Liver (tissue), 9 donors: ENCODE measurements around the gene RBM22. TPM values are rescaled to one million over a fixed set of nuclear protein-coding genes. Genes with fewer than 3 reads are reported as not detected.

Experiments used
- DNase-seq: peaks from one replicate; pipeline ENCODE4 v3.0.0-alpha.2; 2017; ENCODE audit warnings: low spot score
- H3K27ac ChIP-seq, 2 donors: one replicate each; pipeline ENCODE4 v1.7.0; 2013; ENCODE audit warnings: inconsistent platforms in 2 of 2, low read length in 2 of 2, control low read depth in 1 of 2, low read depth in 1 of 2, mild to moderate bottlenecking in 1 of 2
- H3K27me3 ChIP-seq, 4 donors: one replicate each; pipeline versions ENCODE4 v1.6.1 to v1.7.0; 2013; ENCODE audit warnings: low read length in 3 of 4, inconsistent platforms in 1 of 4, mild to moderate bottlenecking in 1 of 4, moderate library complexity in 1 of 4; ENCODE audit not compliant: control insufficient read depth in 4 of 4, insufficient read depth in 4 of 4
- H3K36me3 ChIP-seq, 4 donors: one replicate each; pipeline versions ENCODE4 v1.6.1 to v1.7.0; 2013; ENCODE audit warnings: low read length in 3 of 4, mild to moderate bottlenecking in 3 of 4, low read depth in 1 of 4, moderate library complexity in 1 of 4; ENCODE audit not compliant: control insufficient read depth in 4 of 4, insufficient read depth in 3 of 4
- H3K4me1 ChIP-seq, 4 donors: one replicate each; pipeline versions ENCODE4 v1.6.1 to v1.7.0; 2013; ENCODE audit warnings: low read length in 3 of 4, mild to moderate bottlenecking in 3 of 4, moderate library complexity in 1 of 4; ENCODE audit not compliant: control insufficient read depth in 4 of 4, insufficient read depth in 4 of 4
- H3K4me3 ChIP-seq, 3 donors: one replicate each; pipeline versions ENCODE4 v1.6.1 to v1.7.0; 2013; ENCODE audit warnings: low read length in 3 of 3, control low read depth in 1 of 3, low read depth in 1 of 3, mild to moderate bottlenecking in 1 of 3
- H3K9ac ChIP-seq, 2 donors: one replicate each; pipeline ENCODE4 v1.7.0; 2013; ENCODE audit warnings: low read length in 2 of 2, mild to moderate bottlenecking in 2 of 2, moderate library complexity in 2 of 2, control low read depth in 1 of 2, low read depth in 1 of 2
- H3K9me3 ChIP-seq, 4 donors: one replicate each; pipeline versions ENCODE4 v1.6.1 to v1.7.0; 2013; ENCODE audit warnings: low read length in 3 of 4; ENCODE audit not compliant: control insufficient read depth in 4 of 4
- ATF3 ChIP-seq: IDR thresholded peaks from 2 replicates; pipeline ENCODE4 v1.6.1; 2016; ENCODE audit warnings: antibody characterized with exemption
- CTCF ChIP-seq: fragments of 150-350 bp; IDR thresholded peaks from 2 replicates; pipeline ENCODE4 v1.5.1; 2017; ENCODE audit warnings: improper control_type of control experiment, low read depth, low read length; ENCODE audit not compliant: missing input control
- EGR1 ChIP-seq, 2 donors: IDR thresholded peaks; 2 replicates each; pipeline ENCODE4 v1.6.1; 2016 to 2018; ENCODE audit warnings: antibody characterized with exemption in 2 of 2, low read depth in 2 of 2
- FOXA1 ChIP-seq: IDR thresholded peaks from 2 replicates; pipeline ENCODE4 v1.6.1; 2016; ENCODE audit warnings: antibody characterized with exemption
- FOXA2 ChIP-seq: IDR thresholded peaks from 2 replicates; pipeline ENCODE4 v1.6.1; 2016; ENCODE audit warnings: antibody characterized with exemption
- GABPA ChIP-seq, 2 donors: IDR thresholded peaks in 1 of 2; conservative IDR thresholded peaks in 1 of 2; 2 replicates each; pipeline ENCODE4 v1.6.1; 2016; ENCODE audit warnings: antibody characterized with exemption in 2 of 2, mild to moderate bottlenecking in 1 of 2, moderate library complexity in 1 of 2
- HNF4A ChIP-seq, 2 donors: conservative IDR thresholded peaks; 2 replicates each; pipeline ENCODE4 v1.6.1; 2016; ENCODE audit warnings: antibody characterized with exemption in 2 of 2, mild to moderate bottlenecking in 2 of 2
- JUND ChIP-seq, 2 donors: IDR thresholded peaks; 2 replicates each; pipeline ENCODE4 v1.6.1; 2016; ENCODE audit warnings: antibody characterized with exemption in 2 of 2
- MAX ChIP-seq: IDR thresholded peaks from 2 replicates; pipeline ENCODE4 v1.6.1; 2016; ENCODE audit warnings: antibody characterized with exemption
- NR2F2 ChIP-seq: IDR thresholded peaks from 2 replicates; pipeline ENCODE4 v1.6.1; 2016; ENCODE audit warnings: antibody characterized with exemption
- RAD21 ChIP-seq, 2 donors: IDR thresholded peaks; 2 replicates each; pipeline ENCODE4 v1.6.1; 2016; ENCODE audit warnings: antibody characterized with exemption in 2 of 2, mild to moderate bottlenecking in 2 of 2
- REST ChIP-seq: IDR thresholded peaks from 2 replicates; pipeline ENCODE4 v1.6.1; 2016; ENCODE audit warnings: antibody characterized with exemption, mild to moderate bottlenecking
- RXRA ChIP-seq, 2 donors: IDR thresholded peaks; 2 replicates each; pipeline ENCODE4 v1.6.1; 2017 to 2018; ENCODE audit warnings: antibody characterized with exemption in 2 of 2, mild to moderate bottlenecking in 1 of 2
- SP1 ChIP-seq: IDR thresholded peaks from 2 replicates; pipeline ENCODE4 v1.6.1; 2018; ENCODE audit warnings: antibody characterized with exemption, mild to moderate bottlenecking
- TAF1 ChIP-seq: conservative IDR thresholded peaks from 2 replicates; pipeline ENCODE4 v1.6.1; 2016; ENCODE audit warnings: antibody characterized with exemption, mild to moderate bottlenecking
- YY1 ChIP-seq: IDR thresholded peaks from 2 replicates; pipeline ENCODE4 v1.6.1; 2016; ENCODE audit warnings: antibody characterized with exemption, mild to moderate bottlenecking
- ZBTB33 ChIP-seq: IDR thresholded peaks from 2 replicates; pipeline ENCODE4 v1.6.1; 2016; ENCODE audit warnings: antibody characterized with exemption
- WGBS: extraction: QIAGEN DNeasy Blood & Tissue Kit; methylation state at CpG from one replicate; pipeline ENCODE4 v1.1.7; 2013; 5-methylcytosine and 5-hydroxymethylcytosine counted together
- polyA plus RNA-seq, 2 donors: library from polyadenylated mRNA; stranded (reverse) in 1 of 2; unstranded in 1 of 2; fragments of 200-250 nt in 1 of 2; fragments of >200 nt in 1 of 2; fragmentation: Nextera tagmentation in 1 of 2; extraction: Ambion mirVana in 1 of 2; gene quantifications; one replicate each; pipeline versions ENCODE4 v1.2.1 to v1.2.3, GENCODE V29; 2013 to 2015
- total RNA-seq, 2 donors: library from RNA; depleted of rRNA; stranded (reverse); fragments of >200 nt; gene quantifications; one replicate each; pipeline ENCODE4 v1.2.3, GENCODE V29; 2014
- donor health status: healthy.
- donor health status: healthy.
- donor health status: healthy.
- donor health status: healthy.
- donor health status: healthy.

The RBM22 gene
- total and polyA plus RNA-seq, 4 donors, result 10.7 to 19.7 (median 12.3) TPM

- WGBS, result 86% methylated on average over 4 of the region's 4 CpGs
- no peak overlapping the region for H3K9ac ChIP-seq
- H3K27me3 ChIP-seq, result no peaks in the 10 kb centered on the region
- H3K27ac ChIP-seq, result no peak overlapping the region
- no peak overlapping the region for H3K4me3 ChIP-seq
- no peaks in the 10 kb centered on the region for H3K36me3 ChIP-seq
- DNase-seq, result no peak
- TF ChIP-seq FOXA2, result no peak
- TF ChIP-seq EGR1 (IDR thresholded peaks at IDR 0.05; ENCODE audit: low read depth in 2 of 2), result no peak
- no peak for TF ChIP-seq RAD21 (IDR thresholded peaks at IDR 0.05)
- no peak for TF ChIP-seq GABPA (IDR thresholded peaks at IDR 0.05 in 1 of 2, conservative IDR thresholded peaks at IDR 0.05 in 1 of 2)
- TF ChIP-seq TAF1, result no peak
- TF ChIP-seq YY1, result no peak
- TF ChIP-seq REST, result no peak
- no peak for TF ChIP-seq JUND (IDR thresholded peaks at IDR 0.05)
- no peak for TF ChIP-seq RXRA (IDR thresholded peaks at IDR 0.05)
- no peak for TF ChIP-seq ATF3
- TF ChIP-seq SP1, result no peak
- no peaks in the 10 kb centered on the region for H3K9me3 ChIP-seq
- peaks cover 0 to 7% (median 4%) of the 10 kb centered on the region in 4 donors for H3K4me1 ChIP-seq
These were observed 37.9 kb downstream of the RBM22 start for GRCh38 chr5:150662731-150663516.

- TF ChIP-seq GABPA (IDR thresholded peaks at IDR 0.05 in 1 of 2, conservative IDR thresholded peaks at IDR 0.05 in 1 of 2), result no peak
- TF ChIP-seq EGR1 (IDR thresholded peaks at IDR 0.05; ENCODE audit: low read depth in 2 of 2), result no peak
- no peak for TF ChIP-seq HNF4A (conservative IDR thresholded peaks at IDR 0.05)
- TF ChIP-seq RAD21 (IDR thresholded peaks at IDR 0.05), result no peak
- no peak for TF ChIP-seq FOXA1
- TF ChIP-seq MAX, result no peak
- no peak for TF ChIP-seq TAF1
- no peak for TF ChIP-seq RXRA (IDR thresholded peaks at IDR 0.05)
- no peak for TF ChIP-seq CTCF
- no peak for TF ChIP-seq YY1
- no peak for TF ChIP-seq ZBTB33
- no peak for TF ChIP-seq FOXA2
- no peak for TF ChIP-seq NR2F2
- TF ChIP-seq REST, result no peak
- no peak for TF ChIP-seq ATF3
These were observed 38.9 kb downstream of the RBM22 start for GRCh38 chr5:150661821-150662596.

More at GRCh38 chr5:150661821-150662596, 38.9 kb downstream of the RBM22 start:
- Histone ChIP-seq H3K9ac (no peak overlapping the region), H3K27me3 (no peaks in the 10 kb centered on the region), H3K4me3 (no peak overlapping the region), H3K36me3 (no peaks in the 10 kb centered on the region), H3K27ac (no peak overlapping the region), H3K9me3 (no peaks in the 10 kb centered on the region), H3K4me1 (peaks cover 5 to 16% (median 12%) of the 10 kb centered on the region in 4 donors)
- WGBS, result 89% methylated on average over 10 of the region's 10 CpGs
- no peak for DNase-seq
